HEK293T (cell line): Measurements from ENCODE around the gene PRR36.

Source experiments
- BHLHE40 ChIP-seq: fragments of 450-650 bp; IDR thresholded peaks from 2 replicates; pipeline ENCODE4 v1.6.1; 2016; ENCODE audit warnings: mild to moderate bottlenecking, moderate library complexity, borderline replicate concordance
- NFRKB ChIP-seq: fragments of 450-650 bp; IDR thresholded peaks from 2 replicates; pipeline ENCODE4 v1.6.1; 2016; ENCODE audit warnings: mild to moderate bottlenecking, moderate library complexity
- SP1 ChIP-seq: fragments of 450-650 bp; IDR thresholded peaks from 2 replicates; pipeline ENCODE4 v1.6.1; 2017
- TARDBP ChIP-seq: fragments of 450-650 bp; IDR thresholded peaks from 2 replicates; pipeline ENCODE4 v1.6.1; 2016

DNA sequence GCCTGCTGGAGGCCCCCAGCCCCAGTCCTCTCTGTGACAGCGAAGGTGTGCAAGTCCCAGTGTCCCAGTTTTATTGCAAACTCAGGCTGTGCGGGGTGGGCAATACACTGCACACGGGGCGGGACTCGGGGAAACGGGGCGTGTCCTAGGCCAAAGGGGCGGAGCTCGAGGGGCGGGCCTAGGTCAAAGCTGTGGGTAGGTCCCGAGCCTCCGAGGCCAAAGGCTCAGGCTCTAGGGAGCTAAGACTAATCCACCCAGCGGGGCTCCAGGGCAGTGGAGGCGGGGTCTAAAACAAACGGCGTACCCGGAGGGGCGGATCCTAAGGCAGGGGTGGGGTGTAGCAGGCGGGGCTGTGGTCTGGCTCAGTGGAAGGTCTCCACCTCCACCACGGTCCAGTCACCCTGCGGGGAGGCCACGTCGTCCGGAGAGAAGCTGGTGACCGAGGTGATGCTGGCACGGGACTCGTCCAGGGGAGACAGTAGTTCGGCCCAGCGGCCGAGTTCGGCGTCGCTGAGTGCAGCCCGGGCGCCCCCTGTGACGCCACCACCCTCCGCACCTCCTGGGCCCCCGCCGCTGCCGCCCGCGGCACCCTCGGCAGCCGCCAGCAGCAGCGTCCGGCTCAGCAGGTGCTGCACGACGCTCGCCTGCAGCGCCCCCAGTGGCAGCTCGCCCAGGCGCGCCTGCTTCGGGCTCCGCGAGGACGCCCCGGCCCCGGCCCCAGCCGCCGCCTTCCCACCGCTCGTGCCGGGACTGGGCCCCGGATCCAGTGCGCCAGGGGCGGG is 5.3 kb downstream of the PRR36 start:
- peak; percentile 35; the same call in 1 of the 2 replicates for TF ChIP-seq SP1
- TF ChIP-seq BHLHE40 = no peak
- no peak for TF ChIP-seq TARDBP
- no peak for TF ChIP-seq NFRKB
